Calu3 (cell line): ENCODE results near the gene OR8B2. TPM values are rescaled to one million over a fixed set of nuclear protein-coding genes. Genes with fewer than 3 reads are reported as not detected.
"Not testable (repeated sequence)": the region's sequence is repeated elsewhere in the genome, so short reads cannot be mapped to it uniquely, and the experiment has no call there.

Experiments used
- BruUV-seq: library from RNA; stranded (reverse); fragments of 400-500 nt; replicated peaks from 2 replicates; lab custom pipeline; 2021; lab: Mats Ljungman, UMichigan
- CTCF ChIA-PET: fragments of 300-600 bp; sonication (Branson Sonifier 250); formaldehyde crosslinking; loops from one replicate; lab custom pipeline; 2022; ENCODE audit warnings: antibody characterized with exemption; lab: Charles Lee
- DNase-seq: peaks from one replicate; pipeline ENCODE4 v3.0.0; 2022
- H3K27ac Mint-ChIP-seq: one replicate; pipeline ENCODE4 v1.8.0; 2022; ENCODE audit warnings: mixed read lengths; ENCODE audit not compliant: unreplicated experiment
- H3K27me3 Mint-ChIP-seq: one replicate; pipeline ENCODE4 v1.8.0; 2022; ENCODE audit warnings: mixed read lengths; ENCODE audit not compliant: unreplicated experiment
- H3K36me3 Mint-ChIP-seq: one replicate; pipeline ENCODE4 v1.8.0; 2022; ENCODE audit warnings: mild to moderate bottlenecking, moderate library complexity, mixed read lengths; ENCODE audit not compliant: insufficient read depth, unreplicated experiment
- H3K4me1 Mint-ChIP-seq: one replicate; pipeline ENCODE4 v1.8.0; 2022; ENCODE audit warnings: mild to moderate bottlenecking, low read depth, mixed read lengths; ENCODE audit not compliant: unreplicated experiment
- H3K4me3 Mint-ChIP-seq: one replicate; pipeline ENCODE4 v1.8.0; 2022; ENCODE audit warnings: mild to moderate bottlenecking, low read depth, moderate library complexity, mixed read lengths; ENCODE audit not compliant: unreplicated experiment
- H3K9me3 Mint-ChIP-seq: one replicate; pipeline ENCODE4 v1.8.0; 2022; ENCODE audit warnings: low read depth, mixed read lengths; ENCODE audit not compliant: unreplicated experiment
- CTCF ChIP-seq: fragments of 200-600 bp; IDR thresholded peaks from one replicate; pipeline ENCODE4 v1.8.0; 2022; ENCODE audit warnings: antibody characterized with exemption; ENCODE audit not compliant: unreplicated experiment
- intact Hi-C: fragments of 100-400 bp; cut with micrococcal nuclease; formaldehyde crosslinking; loops from one replicate; pipeline ENCODE4 v1.10.0; 2022; ENCODE audit not compliant: unreplicated experiment
- total RNA-seq: library from RNA; stranded (reverse); gene quantifications from 2 replicates; pipeline ENCODE4 v1.2.3, GENCODE V29; 2022

The OR8B2 gene
- total RNA-seq, 1 experiment from 2014 or later, result not detected

GRCh38 chr11:124398924-124399323 is 14.6 kb upstream of the OR8B2 start, which contains the start of gene OR8B3:
Gene OR8B3 (minus strand): TSS chr11:124399024. CDS start chr11:124397351, 1,673 bp downstream.
- TF ChIP-seq CTCF, result no peak
- Mint-ChIP-seq H3K9me3 (peaks cover 4% of the 10 kb centered on the region), H3K27ac (no peak within 1 kb of the TSS), H3K36me3 (no peaks in the 10 kb centered on the region), H3K4me3 (no peak within 1 kb of the TSS), H3K27me3 (no peaks in the 10 kb centered on the region), H3K4me1 (no peaks in the 10 kb centered on the region)
- CTCF ChIA-PET, result no interaction called here
- intact Hi-C loops, result no loop called here
- no TSS peak for BruUV-seq
- DNase-seq, result no peak

GRCh38 chr11:124396847-124397246 is 12.5 kb upstream of the OR8B2 start:
- H3K4me3 Mint-ChIP-seq, H3K36me3 Mint-ChIP-seq, H3K27ac Mint-ChIP-seq, H3K27me3 Mint-ChIP-seq, H3K9me3 Mint-ChIP-seq, CTCF ChIA-PET, H3K4me1 Mint-ChIP-seq, BruUV-seq, DNase-seq, intact Hi-C loops: not testable (repeated sequence)

DNA sequence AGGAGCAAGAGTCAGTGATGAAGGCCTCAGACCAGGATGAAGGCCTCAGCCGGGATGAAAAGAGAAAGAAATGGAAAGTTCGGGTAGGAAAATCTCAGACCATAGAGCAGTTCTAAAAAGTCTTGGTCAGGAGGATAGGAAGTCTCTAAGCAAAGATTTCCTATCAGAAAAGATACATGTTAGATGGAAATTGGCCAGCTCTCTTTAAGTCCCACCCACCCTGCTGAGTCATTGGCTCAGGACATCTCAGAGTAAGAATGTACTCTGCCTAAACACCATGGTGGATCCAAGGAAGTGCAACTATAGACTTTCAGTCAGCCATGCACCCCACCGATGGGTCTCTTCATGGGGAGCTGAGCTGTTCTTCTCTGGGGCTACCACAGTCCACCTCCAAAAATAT is 10.1 kb upstream of the OR8B2 start:
- DNase-seq, result no peak
- Mint-ChIP-seq H3K4me3 (no peak overlapping the region), H3K36me3 (no peaks in the 10 kb centered on the region), H3K27me3 (no peaks in the 10 kb centered on the region), H3K27ac (no peak overlapping the region), H3K4me1 (no peaks in the 10 kb centered on the region), H3K9me3 (peaks cover 4% of the 10 kb centered on the region)
- BruUV-seq, result no TSS peak
- intact Hi-C loops, result no loop called here
- TF ChIP-seq CTCF, result no peak
- CTCF ChIA-PET, result no interaction called here

- CTCF ChIA-PET, H3K27ac Mint-ChIP-seq: not testable (repeated sequence)
Measured at GRCh38 chr11:124382857-124383256, 1.4 kb downstream of the OR8B2 start.

DNA sequence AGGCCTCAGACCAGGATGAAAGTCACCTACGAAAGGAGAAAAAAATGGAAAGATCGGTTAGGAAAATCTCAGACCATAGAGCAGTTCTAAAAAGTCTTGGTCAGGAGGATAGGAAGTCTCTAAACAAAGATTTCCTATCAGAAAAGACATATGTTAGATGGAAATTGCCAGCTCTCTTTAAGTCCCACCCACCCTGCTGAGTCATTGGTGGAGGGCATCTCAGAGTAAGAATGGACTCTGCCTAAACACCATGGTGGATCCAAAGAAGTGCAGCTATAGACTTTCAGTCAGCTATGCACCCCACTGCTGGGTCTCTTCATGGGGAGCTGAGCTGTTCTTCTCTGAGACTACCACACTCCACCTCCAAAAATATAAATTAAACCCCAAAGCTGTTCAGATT is 3.7 kb downstream of the OR8B2 start:
- intact Hi-C loops, result no loop called here
- TF ChIP-seq CTCF, result no peak
- Mint-ChIP-seq H3K4me3 (no peak overlapping the region), H3K27ac (no peak overlapping the region), H3K36me3 (no peaks in the 10 kb centered on the region), H3K27me3 (no peaks in the 10 kb centered on the region), H3K9me3 (no peaks in the 10 kb centered on the region), H3K4me1 (no peaks in the 10 kb centered on the region)
- CTCF ChIA-PET, result no interaction called here
- no TSS peak for BruUV-seq
- DNase-seq, result no peak

More at GRCh38 chr11:124382857-124383256, 1.4 kb downstream of the OR8B2 start:
- H3K4me1 Mint-ChIP-seq, H3K4me3 Mint-ChIP-seq, BruUV-seq, DNase-seq, H3K27me3 Mint-ChIP-seq, intact Hi-C loops, H3K36me3 Mint-ChIP-seq, H3K9me3 Mint-ChIP-seq: not testable (repeated sequence)
